Neuronal stem cell (in vitro differentiated cells): Measurements from ENCODE around the gene ROBO1.

Experiments
- DNase-seq: peaks from one replicate; pipeline ENCODE4 v3.0.0-alpha.2; 2013; ENCODE audit warnings: low spot score
- H2AFZ ChIP-seq: one replicate; pipeline ENCODE4 v1.6.1; 2013; ENCODE audit warnings: mild to moderate bottlenecking, low read length, inconsistent platforms
- H2AK5ac ChIP-seq: 2 replicates; pipeline ENCODE4 v1.6.1; 2013; ENCODE audit warnings: low read depth, mild to moderate bottlenecking, inconsistent platforms, low read length, moderate library complexity, mixed read lengths
- H2BK120ac ChIP-seq: 2 replicates; pipeline ENCODE4 v1.6.1; 2013; ENCODE audit warnings: low read depth, mild to moderate bottlenecking, inconsistent platforms, low read length, moderate library complexity, mixed read lengths
- H2BK12ac ChIP-seq: one replicate; pipeline ENCODE4 v1.6.1; 2013; ENCODE audit warnings: low read length, inconsistent platforms
- H2BK15ac ChIP-seq: 2 replicates; pipeline ENCODE4 v1.6.1; 2013; ENCODE audit warnings: mild to moderate bottlenecking, low read length, inconsistent platforms, mixed read lengths
- H2BK5ac ChIP-seq: one replicate; pipeline ENCODE4 v1.6.1; 2013; ENCODE audit warnings: inconsistent platforms, mild to moderate bottlenecking, low read length, moderate library complexity
- H3K14ac ChIP-seq: one replicate; pipeline ENCODE4 v1.6.1; 2013; ENCODE audit warnings: low read length, inconsistent platforms
- H3K18ac ChIP-seq: 2 replicates; pipeline ENCODE4 v1.6.1; 2013; ENCODE audit warnings: low read length, inconsistent platforms
- H3K23ac ChIP-seq: 2 replicates; pipeline ENCODE4 v1.6.1; 2013; ENCODE audit warnings: low read depth, mild to moderate bottlenecking, mixed read lengths, low read length, inconsistent platforms; ENCODE audit not compliant: poor library complexity
- H3K27ac ChIP-seq: replicated peaks from 3 replicates; pipeline ENCODE4 v1.5.1; 2013; ENCODE audit warnings: low read length, inconsistent platforms
- H3K27me3 ChIP-seq, 3 experiments: 2 replicates each; pipeline ENCODE4 v1.6.1; 2013; ENCODE audit warnings: low read length in 3 of 3, mild to moderate bottlenecking in 2 of 3, inconsistent platforms in 1 of 3, low read depth in 1 of 3, mixed read lengths in 1 of 3, moderate library complexity in 1 of 3; ENCODE audit not compliant: control insufficient read depth in 3 of 3, insufficient read depth in 3 of 3
- H3K36me3 ChIP-seq, 2 donors: replicated peaks in 1 of 2; 2 replicates each; pipeline ENCODE4 v1.6.1; 2013; ENCODE audit warnings: low read length in 2 of 2; ENCODE audit not compliant: control insufficient read depth in 2 of 2, insufficient read depth in 2 of 2
- H3K4ac ChIP-seq: 2 replicates; pipeline ENCODE4 v1.6.1; 2013; ENCODE audit warnings: inconsistent platforms, mild to moderate bottlenecking, low read length, moderate library complexity
- H3K4me1 ChIP-seq, 2 donors: 1 replicate in 1 of 2; 2 replicates in 1 of 2; pipeline ENCODE4 v1.6.1; 2013; ENCODE audit warnings: low read length in 2 of 2, low read depth in 1 of 2; ENCODE audit not compliant: control insufficient read depth in 2 of 2, insufficient read depth in 1 of 2
- H3K4me2 ChIP-seq: one replicate; pipeline ENCODE4 v1.6.1; 2013; ENCODE audit warnings: mild to moderate bottlenecking, low read length, inconsistent platforms; ENCODE audit not compliant: insufficient read depth, poor library complexity, severe bottlenecking
- H3K4me3 ChIP-seq, 2 donors: 2 replicates each; pipeline ENCODE4 v1.5.1; 2013; ENCODE audit warnings: low read length in 2 of 2, mild to moderate bottlenecking in 2 of 2, inconsistent platforms in 1 of 2, moderate library complexity in 1 of 2
- H3K79me1 ChIP-seq: one replicate; pipeline ENCODE4 v1.6.1; 2013; ENCODE audit warnings: low read depth, mild to moderate bottlenecking, inconsistent platforms, low read length, moderate library complexity
- H3K9ac ChIP-seq: one replicate; pipeline ENCODE4 v1.6.1; 2013; ENCODE audit warnings: mild to moderate bottlenecking, low read depth, low read length, inconsistent platforms; ENCODE audit not compliant: poor library complexity
- H3K9me3 ChIP-seq, 2 donors: replicated peaks in 1 of 2; 2 replicates each; pipeline versions ENCODE3 to v1.6.1; 2013; ENCODE audit warnings: low read length in 2 of 2, mild to moderate bottlenecking in 2 of 2, inconsistent platforms in 1 of 2, low read depth in 1 of 2, mixed read lengths in 1 of 2, moderate library complexity in 1 of 2; ENCODE audit not compliant: control insufficient read depth in 2 of 2, insufficient read depth in 1 of 2
- H4K8ac ChIP-seq: one replicate; pipeline ENCODE4 v1.6.1; 2013; ENCODE audit warnings: low read depth, mild to moderate bottlenecking, inconsistent platforms, low read length, moderate library complexity
- H4K91ac ChIP-seq: one replicate; pipeline ENCODE4 v1.6.1; 2013; ENCODE audit warnings: low read length, low read depth, mild to moderate bottlenecking, inconsistent platforms; ENCODE audit not compliant: poor library complexity
- WGBS, 2 donors: extraction: QIAGEN DNeasy Blood & Tissue Kit; methylation state at CpG; one replicate each; pipeline ENCODE4 v1.1.7; 2013; ENCODE audit warnings: missing lambda C conversion rate in 2 of 2, mixed read lengths in 1 of 2; ENCODE audit not compliant: insufficient read length in 2 of 2, insufficient replicate concordance in 1 of 2; ENCODE audit errors: extremely low coverage in 2 of 2; 5-methylcytosine and 5-hydroxymethylcytosine counted together

Gene ROBO1

GRCh38 chr3:79019137-79019923 lies 748.5 kb downstream of the ROBO1 start:
- peak overlapping the region; percentile 85 for H2BK15ac ChIP-seq
- peak overlapping the region; percentile 87 for H3K14ac ChIP-seq
- WGBS, 2 donors: no CpG with 5 or more reads among the region's 40 CpGs
- no peaks in the 10 kb centered on the region for H3K9me3 ChIP-seq
- peak overlapping the region; percentile 58 for H2BK12ac ChIP-seq
- H3K23ac ChIP-seq: peak overlapping the region; percentile 55
- no peak overlapping the region for H4K91ac ChIP-seq
- peak overlapping the region; percentile 97 for H2BK5ac ChIP-seq
- DNase-seq: peak; percentile 81
- peak overlapping the region; percentile 63 for H2AK5ac ChIP-seq
- H2AFZ ChIP-seq: peak overlapping the region; percentile 99
- no peaks in the 10 kb centered on the region for H3K36me3 ChIP-seq
- H3K79me1 ChIP-seq: peaks cover 5% of the 10 kb centered on the region
- H3K4me1 ChIP-seq: peaks cover 3 to 7% of the 10 kb centered on the region in 2 donors
- H3K18ac ChIP-seq: peak overlapping the region; percentile 99
- peak overlapping the region; percentile 88 for H2BK120ac ChIP-seq
- H3K27ac ChIP-seq: peak overlapping the region; percentile 99
- H3K4me3 ChIP-seq: peak overlapping the region; percentile 81 to 97
- H3K27me3 ChIP-seq: no peaks in the 10 kb centered on the region
- H4K8ac ChIP-seq: no peak overlapping the region
- H3K4me2 ChIP-seq: peak overlapping the region; percentile 61
- H3K9ac ChIP-seq: peak overlapping the region; percentile 97
- no peak overlapping the region for H3K4ac ChIP-seq

- peak overlapping the region; percentile 43 for H4K8ac ChIP-seq
- H3K27me3 ChIP-seq: no peaks in the 10 kb centered on the region
- H2BK120ac ChIP-seq: peak overlapping the region; percentile 88
- H4K91ac ChIP-seq: no peak overlapping the region
- H3K27ac ChIP-seq: peak overlapping the region; percentile 99
- peak overlapping the region; percentile 99 for H2AFZ ChIP-seq
- H3K4me3 ChIP-seq: peak overlapping the region; percentile 81 to 97
- no peaks in the 10 kb centered on the region for H3K9me3 ChIP-seq
- H3K18ac ChIP-seq: peak overlapping the region; percentile 99
- H2BK5ac ChIP-seq: peak overlapping the region; percentile 97
- no peak overlapping the region for H3K4ac ChIP-seq
- peak overlapping the region; percentile 87 for H3K14ac ChIP-seq
- H3K9ac ChIP-seq: peak overlapping the region; percentile 97
- no CpG with 5 or more reads among the region's 44 CpGs for WGBS, 2 donors
- H2AK5ac ChIP-seq: peak overlapping the region; percentile 63
- H3K79me1 ChIP-seq: peaks cover 5% of the 10 kb centered on the region
- peak overlapping the region; percentile 58 for H2BK12ac ChIP-seq
- H3K36me3 ChIP-seq: no peaks in the 10 kb centered on the region
- peak overlapping the region; percentile 85 for H2BK15ac ChIP-seq
- H3K4me2 ChIP-seq: peak overlapping the region; percentile 61
- peaks cover 3 to 7% of the 10 kb centered on the region in 2 donors for H3K4me1 ChIP-seq
- peak overlapping the region; percentile 55 for H3K23ac ChIP-seq
- DNase-seq: peak; percentile 49
These were observed 749.1 kb downstream of the ROBO1 start for GRCh38 chr3:79018671-79019136.

GRCh38 chr3:79018265-79018664 lies 749.5 kb downstream of the ROBO1 start:
- Histone ChIP-seq H4K8ac (no peak overlapping the region), H3K4me1 (peaks cover 3 to 7% of the 10 kb centered on the region in 2 donors), H3K27ac (peak overlapping the region; percentile 99), H3K23ac (no peak overlapping the region), H3K14ac (no peak overlapping the region), H3K18ac (no peak overlapping the region), H3K9ac (no peak overlapping the region), H3K4me3 (peak overlapping the region; percentile 81 to 97), H3K4ac (no peak overlapping the region), H2BK120ac (no peak overlapping the region), H3K9me3 (no peaks in the 10 kb centered on the region), H3K79me1 (peaks cover 5% of the 10 kb centered on the region), H3K36me3 (no peaks in the 10 kb centered on the region), H2BK15ac (no peak overlapping the region), H4K91ac (no peak overlapping the region), H3K27me3 (no peaks in the 10 kb centered on the region), H2BK5ac (peak overlapping the region; percentile 97), H3K4me2 (peak overlapping the region; percentile 61), H2BK12ac (no peak overlapping the region), H2AFZ (peak overlapping the region; percentile 99), H2AK5ac (no peak overlapping the region)
- no CpG with 5 or more reads among the region's 15 CpGs for WGBS, 2 donors
- DNase-seq: no peak

- H3K79me1 ChIP-seq: peaks cover 5% of the 10 kb centered on the region
- H2AFZ ChIP-seq: peak overlapping the region; percentile 99
- no peak overlapping the region for H2BK5ac ChIP-seq
- H2BK15ac ChIP-seq: no peak overlapping the region
- H3K27me3 ChIP-seq: no peaks in the 10 kb centered on the region
- H3K18ac ChIP-seq: no peak overlapping the region
- H3K4me3 ChIP-seq: peak overlapping the region; percentile 81 to 97
- H3K23ac ChIP-seq: no peak overlapping the region
- H4K8ac ChIP-seq: no peak overlapping the region
- H3K4me1 ChIP-seq: peaks cover 7 to 17% of the 10 kb centered on the region in 2 donors
- H2BK120ac ChIP-seq: no peak overlapping the region
- WGBS, 2 donors: no CpG with 5 or more reads among the region's 8 CpGs
- no peaks in the 10 kb centered on the region for H3K9me3 ChIP-seq
- no peak overlapping the region for H2BK12ac ChIP-seq
- no peak overlapping the region for H3K4ac ChIP-seq
- no peaks in the 10 kb centered on the region for H3K36me3 ChIP-seq
- peak overlapping the region; percentile 67 for H3K4me2 ChIP-seq
- no peak overlapping the region for H3K14ac ChIP-seq
- no peak for DNase-seq
- no peak overlapping the region for H3K9ac ChIP-seq
- no peak overlapping the region for H3K27ac ChIP-seq
- no peak overlapping the region for H2AK5ac ChIP-seq
- no peak overlapping the region for H4K91ac ChIP-seq
These were observed 751.0 kb downstream of the ROBO1 start for GRCh38 chr3:79016587-79017376.
